KMS-11 (cell line): ENCODE results near the gene CPPED1.
A peak's percentile ranks its signal among the peaks of the same experiment; 100 is the strongest.

Experiments used
- H2AFZ ChIP-seq: fragments of 200-600 bp; sonication (generic); 2 replicates; pipeline ENCODE4 v1.6.1; 2016; ENCODE audit warnings: antibody characterized with exemption, mixed run types, low read depth
- H3K27ac ChIP-seq: fragments of 200-600 bp; sonication (generic); 2 replicates; pipeline ENCODE4 v1.6.1; 2016; ENCODE audit warnings: mild to moderate bottlenecking, mixed run types
- H3K27me3 ChIP-seq: fragments of 200-600 bp; sonication (generic); 2 replicates; pipeline ENCODE4 v1.6.1; 2017; ENCODE audit warnings: mild to moderate bottlenecking, low read depth, mixed run types, moderate library complexity; ENCODE audit not compliant: insufficient read depth
- H3K36me3 ChIP-seq: fragments of 200-600 bp; sonication (generic); 2 replicates; pipeline ENCODE4 v1.6.1; 2017; ENCODE audit warnings: mild to moderate bottlenecking, mixed run types; ENCODE audit not compliant: insufficient read depth
- H3K4me1 ChIP-seq: fragments of 200-600 bp; sonication (generic); 2 replicates; pipeline ENCODE4 v1.6.1; 2016; ENCODE audit warnings: mild to moderate bottlenecking, low read depth, mixed run types; ENCODE audit not compliant: poor library complexity, severe bottlenecking
- H3K4me2 ChIP-seq: fragments of 200-600 bp; sonication (generic); 2 replicates; pipeline ENCODE4 v1.7.0; 2016; ENCODE audit warnings: mild to moderate bottlenecking, mixed run types
- H3K4me3 ChIP-seq: fragments of 200-600 bp; sonication (generic); IDR thresholded peaks from 2 replicates; pipeline ENCODE4 v1.6.1; 2017; ENCODE audit warnings: low read depth, low read length, mixed read lengths; ENCODE audit not compliant: insufficient read depth
- H3K79me2 ChIP-seq: fragments of 200-600 bp; sonication (generic); 2 replicates; pipeline ENCODE4 v1.6.1; 2016; ENCODE audit warnings: low read depth, mixed run types; ENCODE audit not compliant: insufficient read depth
- H3K9ac ChIP-seq: fragments of 200-600 bp; sonication (generic); 2 replicates; pipeline ENCODE4 v1.6.1; 2016; ENCODE audit warnings: mild to moderate bottlenecking, mixed run types
- H4K20me1 ChIP-seq: fragments of 200-600 bp; sonication (generic); 2 replicates; pipeline ENCODE4 v1.6.1; 2016; ENCODE audit warnings: mild to moderate bottlenecking, mixed run types; ENCODE audit not compliant: insufficient read depth
- TF ChIP-seq, protein P1 (sequence below): fragments of 200-600 bp; sonication (generic); conservative IDR thresholded peaks from 2 replicates; pipeline ENCODE4 v1.6.1; 2017; ENCODE audit warnings: low read depth, mild to moderate bottlenecking, antibody characterized with exemption, low read length, moderate library complexity, mixed read lengths

The CPPED1 gene, protein sequence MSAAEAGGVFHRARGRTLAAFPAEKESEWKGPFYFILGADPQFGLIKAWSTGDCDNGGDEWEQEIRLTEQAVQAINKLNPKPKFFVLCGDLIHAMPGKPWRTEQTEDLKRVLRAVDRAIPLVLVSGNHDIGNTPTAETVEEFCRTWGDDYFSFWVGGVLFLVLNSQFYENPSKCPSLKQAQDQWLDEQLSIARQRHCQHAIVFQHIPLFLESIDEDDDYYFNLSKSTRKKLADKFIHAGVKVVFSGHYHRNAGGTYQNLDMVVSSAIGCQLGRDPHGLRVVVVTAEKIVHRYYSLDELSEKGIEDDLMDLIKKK

DNA sequence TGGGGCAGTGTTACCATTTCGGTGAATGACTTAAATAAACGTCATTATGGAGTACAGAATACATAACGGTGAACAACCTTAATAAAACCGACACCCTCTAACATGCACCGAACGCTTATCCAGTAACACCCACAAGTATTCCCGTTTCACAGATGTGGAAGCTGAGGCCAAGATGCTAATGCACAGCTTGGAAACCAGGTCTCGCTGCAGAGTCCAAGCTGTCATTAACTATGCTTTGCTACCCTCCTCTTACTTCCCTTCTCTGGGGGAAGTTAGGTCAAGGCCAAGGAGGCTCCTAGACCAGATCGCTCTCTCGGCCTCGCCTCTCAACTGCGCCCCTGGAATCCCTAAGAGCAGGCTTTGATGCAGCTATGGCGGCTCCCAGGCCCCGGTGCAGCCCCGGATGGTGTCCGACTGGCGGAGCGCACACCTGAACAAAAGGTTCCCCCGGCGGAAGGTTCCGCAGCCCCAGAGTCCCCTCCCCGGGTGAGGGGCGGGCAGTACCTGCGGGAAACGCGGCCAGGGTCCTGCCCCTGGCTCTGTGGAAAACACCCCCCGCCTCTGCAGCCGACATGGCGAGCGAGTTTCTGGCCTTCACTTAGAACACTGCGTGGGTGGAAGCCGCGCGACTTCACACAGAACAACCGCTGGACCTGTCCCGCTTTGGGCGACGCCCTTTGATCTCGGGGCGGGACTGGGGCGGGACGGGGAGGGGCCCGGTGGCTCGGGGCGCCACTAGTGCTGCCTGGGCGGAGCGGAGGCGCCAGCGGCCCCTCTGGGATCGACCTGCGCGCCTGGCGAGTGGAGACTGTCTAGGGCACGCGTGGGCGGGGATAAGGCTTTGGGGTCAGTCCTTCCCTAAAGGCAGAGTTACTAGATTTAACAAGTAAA, at the start of gene CPPED1:
Gene CPPED1 (minus strand): TSS at position 685 of the 891 bp plus-strand sequence. CDS start 111 bp downstream, at position 574.
- Histone ChIP-seq H4K20me1 (no peaks in the 10 kb centered on the region), H3K4me2 (peak within 1 kb of the TSS; percentile 90), H3K4me3 (peak within 1 kb of the TSS; percentile 49), H3K79me2 (peaks cover 9% of the 10 kb centered on the region; the same call in 1 of the 2 replicates), H2AFZ (peak within 1 kb of the TSS; percentile 86), H3K4me1 (peaks cover 12% of the 10 kb centered on the region), H3K27me3 (no peaks in the 10 kb centered on the region), H3K27ac (peak within 1 kb of the TSS; percentile 50), H3K9ac (peak within 1 kb of the TSS; percentile 54; the same call in 1 of the 2 replicates), H3K36me3 (no peaks in the 10 kb centered on the region)
- TF ChIP-seq, protein P1, sequence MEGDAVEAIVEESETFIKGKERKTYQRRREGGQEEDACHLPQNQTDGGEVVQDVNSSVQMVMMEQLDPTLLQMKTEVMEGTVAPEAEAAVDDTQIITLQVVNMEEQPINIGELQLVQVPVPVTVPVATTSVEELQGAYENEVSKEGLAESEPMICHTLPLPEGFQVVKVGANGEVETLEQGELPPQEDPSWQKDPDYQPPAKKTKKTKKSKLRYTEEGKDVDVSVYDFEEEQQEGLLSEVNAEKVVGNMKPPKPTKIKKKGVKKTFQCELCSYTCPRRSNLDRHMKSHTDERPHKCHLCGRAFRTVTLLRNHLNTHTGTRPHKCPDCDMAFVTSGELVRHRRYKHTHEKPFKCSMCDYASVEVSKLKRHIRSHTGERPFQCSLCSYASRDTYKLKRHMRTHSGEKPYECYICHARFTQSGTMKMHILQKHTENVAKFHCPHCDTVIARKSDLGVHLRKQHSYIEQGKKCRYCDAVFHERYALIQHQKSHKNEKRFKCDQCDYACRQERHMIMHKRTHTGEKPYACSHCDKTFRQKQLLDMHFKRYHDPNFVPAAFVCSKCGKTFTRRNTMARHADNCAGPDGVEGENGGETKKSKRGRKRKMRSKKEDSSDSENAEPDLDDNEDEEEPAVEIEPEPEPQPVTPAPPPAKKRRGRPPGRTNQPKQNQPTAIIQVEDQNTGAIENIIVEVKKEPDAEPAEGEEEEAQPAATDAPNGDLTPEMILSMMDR = no peak

DNA sequence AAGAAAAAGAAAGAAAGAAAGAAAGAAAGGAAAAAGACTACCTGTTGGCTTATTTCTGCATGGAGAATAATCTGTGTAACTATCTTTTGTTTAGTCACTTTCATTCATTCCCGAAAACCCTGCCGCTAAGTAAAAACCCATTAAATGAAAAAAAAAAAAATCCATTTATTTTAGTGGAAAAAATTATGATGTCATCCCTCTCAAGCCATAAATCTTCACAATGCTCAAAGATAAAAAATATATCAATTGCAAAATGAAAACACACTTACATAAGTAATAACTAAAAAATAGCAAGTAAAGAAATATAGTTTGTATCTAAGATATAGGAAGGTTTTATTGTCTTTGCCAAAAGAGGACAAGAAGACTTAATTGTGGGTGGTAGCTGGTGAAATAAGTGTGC, 46.5 kb upstream of the CPPED1 start:
- no peaks in the 10 kb centered on the region for H3K79me2 ChIP-seq
- H3K4me2 ChIP-seq = no peak overlapping the region
- TF ChIP-seq, protein P1 = no peak
- no peak overlapping the region for H2AFZ ChIP-seq
- no peak overlapping the region for H3K9ac ChIP-seq
- H3K27ac ChIP-seq = no peak overlapping the region
- no peaks in the 10 kb centered on the region for H4K20me1 ChIP-seq
- H3K36me3 ChIP-seq = no peaks in the 10 kb centered on the region
- no peak overlapping the region for H3K4me3 ChIP-seq
- H3K27me3 ChIP-seq = no peaks in the 10 kb centered on the region
- H3K4me1 ChIP-seq = no peaks in the 10 kb centered on the region

DNA sequence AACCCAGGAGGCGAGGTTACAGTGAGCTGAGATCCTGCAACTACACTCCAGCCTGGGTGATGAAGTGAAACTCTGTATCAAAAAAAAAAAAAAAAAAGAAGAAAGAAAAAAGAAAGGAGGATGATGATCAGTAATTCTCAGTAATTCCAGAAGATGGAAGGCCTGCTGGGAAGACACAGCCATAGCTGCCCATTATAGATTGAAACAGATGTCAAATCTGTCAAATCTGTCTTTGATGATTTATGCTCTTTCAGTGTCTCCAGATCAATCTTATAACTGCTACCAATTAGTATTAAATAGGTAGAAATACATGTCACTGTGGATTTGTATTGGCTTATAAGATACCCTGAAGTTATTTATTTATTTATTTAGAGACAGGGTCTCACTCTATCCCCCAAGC, 42.9 kb upstream of the CPPED1 start:
- H3K27me3 ChIP-seq = no peaks in the 10 kb centered on the region
- no peaks in the 10 kb centered on the region for H3K36me3 ChIP-seq
- H3K9ac ChIP-seq = no peak overlapping the region
- TF ChIP-seq, protein P1 = no peak
- H3K4me3 ChIP-seq = no peak overlapping the region
- H4K20me1 ChIP-seq = no peaks in the 10 kb centered on the region
- H2AFZ ChIP-seq = no peak overlapping the region
- H3K4me1 ChIP-seq = no peaks in the 10 kb centered on the region
- H3K4me2 ChIP-seq = no peak overlapping the region
- H3K79me2 ChIP-seq = no peaks in the 10 kb centered on the region
- no peak overlapping the region for H3K27ac ChIP-seq

DNA sequence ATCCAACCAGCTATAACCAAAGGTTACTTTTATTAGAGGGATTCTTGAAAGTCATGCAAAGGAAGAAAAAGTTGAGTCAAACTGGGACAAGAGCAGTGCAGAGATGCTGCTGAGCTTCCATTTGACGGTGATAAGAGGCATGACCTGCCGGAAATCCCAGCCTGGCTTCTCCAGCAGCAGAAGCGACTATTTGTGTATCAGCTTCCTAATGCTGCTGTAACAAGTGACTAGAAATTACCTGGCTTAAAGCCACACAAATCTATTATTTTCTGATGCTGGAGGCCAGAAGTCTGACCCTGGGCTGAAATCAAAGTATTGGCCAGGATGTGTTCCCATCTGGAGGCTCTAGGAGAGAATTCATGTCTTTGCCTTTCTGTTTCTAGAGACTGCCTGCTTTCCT, 41.6 kb upstream of the CPPED1 start:
- TF ChIP-seq, protein P1 = no peak
- Histone ChIP-seq H3K4me2 (no peak overlapping the region), H3K27ac (no peak overlapping the region)

More for the DNA sequence above, 41.6 kb upstream of the CPPED1 start:
- Histone ChIP-seq H3K4me1 (no peaks in the 10 kb centered on the region), H3K79me2 (no peaks in the 10 kb centered on the region), H3K4me3 (no peak overlapping the region), H2AFZ (no peak overlapping the region), H3K36me3 (no peaks in the 10 kb centered on the region), H3K27me3 (no peaks in the 10 kb centered on the region), H4K20me1 (no peaks in the 10 kb centered on the region), H3K9ac (no peak overlapping the region)
